Stomach (tissue), 4 donors: ENCODE data around the gene ATG10.

Experiments
- CTCF ChIP-seq, 7 experiments: fragments of 450-650 bp in 4 of 7; fragments of 200-600 bp in 3 of 7; sonication (generic) in 3 of 7; IDR thresholded peaks; one replicate each; pipeline ENCODE4 v1.5.1; 2016 to 2019; ENCODE audit warnings: antibody characterized with exemption in 7 of 7, control low read depth in 2 of 7, mild to moderate bottlenecking in 1 of 7
- POLR2A ChIP-seq, 4 donors: fragments of 450-650 bp; IDR thresholded peaks; one replicate each; pipeline ENCODE4 v1.6.1; 2016; ENCODE audit warnings: antibody characterized with exemption in 4 of 4, control low read depth in 2 of 4, mild to moderate bottlenecking in 1 of 4, moderate library complexity in 1 of 4
- POLR2AphosphoS5 ChIP-seq, 3 donors: sonication (generic); formaldehyde crosslinking; IDR thresholded peaks; one replicate each; pipeline ENCODE4 v1.6.1; 2016; ENCODE audit warnings: antibody characterized with exemption in 3 of 3

GRCh38 chr5:82295144-82295543, 323.3 kb downstream of the ATG10 start:
- TF ChIP-seq POLR2A (IDR thresholded peaks at IDR 0.05): no peak
- TF ChIP-seq CTCF (IDR thresholded peaks at IDR 0.05): no peak
- TF ChIP-seq POLR2AphosphoS5 (IDR thresholded peaks at IDR 0.05): no peak
